NCI-H2227 (cell line): Measurements from ENCODE around the gene DDX51.
A peak's percentile ranks its signal among the peaks of the same experiment; 100 is the strongest.

Experiments
- DNase-seq: peaks from one replicate; lab custom pipeline; 2025; ENCODE audit not compliant: unreplicated experiment; lab: John Stamatoyannopoulos, UW

The DDX51 gene

DNA sequence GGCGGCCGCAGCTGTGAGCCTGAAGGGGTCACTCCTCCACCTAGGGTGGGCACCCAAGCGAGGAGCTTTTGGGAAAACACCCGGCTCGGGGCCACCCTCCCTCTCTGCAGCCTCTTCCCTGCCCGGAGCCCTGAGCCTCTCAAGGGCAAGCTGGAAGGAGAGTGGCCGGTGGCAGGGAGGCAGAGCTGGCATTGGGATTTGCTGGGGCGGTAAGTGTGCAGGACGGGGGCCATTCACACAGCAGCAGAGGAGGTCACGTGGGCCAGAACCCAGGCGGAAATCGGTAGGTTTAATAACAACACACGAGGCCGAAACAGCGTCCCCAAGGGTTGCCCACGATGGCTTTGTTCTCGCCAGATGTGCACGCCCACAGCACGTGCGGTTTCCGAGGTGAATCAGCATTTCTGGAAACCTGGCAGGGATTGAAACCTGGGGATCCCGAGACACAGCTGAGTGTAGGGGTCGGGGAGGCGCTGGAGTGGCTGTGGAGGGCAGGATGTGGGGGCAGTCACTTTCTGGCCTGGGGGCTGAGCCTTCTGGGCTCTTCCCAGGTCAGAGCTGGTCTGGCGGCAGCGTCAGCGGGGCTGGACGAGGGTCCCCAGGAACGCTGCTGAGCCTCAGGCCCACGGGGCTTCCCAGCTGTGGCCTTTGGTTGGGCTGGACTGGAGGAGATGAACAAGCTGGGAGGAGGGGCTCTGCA is 23.6 kb upstream of the DDX51 start:
- DNase-seq, result no peak

DNA sequence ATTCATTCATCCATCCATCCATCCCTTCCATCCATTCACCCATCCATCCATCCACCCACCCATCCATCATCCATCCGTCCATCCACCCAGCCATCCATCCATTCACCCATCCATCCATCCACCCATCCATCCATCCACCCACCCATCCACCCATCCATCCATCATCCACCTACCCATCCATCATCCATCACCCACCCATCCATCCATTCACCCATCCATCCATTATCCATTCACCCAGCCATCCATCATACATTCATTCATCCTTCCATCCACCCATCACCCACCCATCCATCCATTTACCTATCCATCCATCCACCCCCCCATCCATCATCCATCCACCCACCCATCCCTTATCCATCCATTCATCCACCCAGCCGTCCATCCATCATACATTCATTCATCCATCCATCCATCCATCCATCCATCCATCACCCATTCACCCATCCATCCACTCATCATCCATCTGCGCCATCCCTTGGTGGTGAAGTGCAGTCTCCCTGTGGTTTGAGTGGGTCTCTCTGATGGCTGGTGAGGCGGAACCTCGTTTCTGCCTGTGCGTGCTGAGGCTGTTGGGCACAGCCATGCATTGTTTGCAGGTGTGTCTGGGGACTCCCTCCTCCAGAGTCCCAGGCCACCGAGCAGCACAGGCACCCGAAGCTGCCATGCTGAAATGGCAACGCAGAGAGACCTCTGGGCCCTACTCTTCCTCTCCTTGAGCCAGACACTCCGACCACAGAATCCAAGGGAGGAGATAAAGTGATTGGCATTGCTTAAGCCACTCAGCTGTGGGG is 22.9 kb upstream of the DDX51 start:
- no peak for DNase-seq

- no peak for DNase-seq
Measured at GRCh38 chr12:132166093-132166492, 22.0 kb upstream of the DDX51 start.

DNA sequence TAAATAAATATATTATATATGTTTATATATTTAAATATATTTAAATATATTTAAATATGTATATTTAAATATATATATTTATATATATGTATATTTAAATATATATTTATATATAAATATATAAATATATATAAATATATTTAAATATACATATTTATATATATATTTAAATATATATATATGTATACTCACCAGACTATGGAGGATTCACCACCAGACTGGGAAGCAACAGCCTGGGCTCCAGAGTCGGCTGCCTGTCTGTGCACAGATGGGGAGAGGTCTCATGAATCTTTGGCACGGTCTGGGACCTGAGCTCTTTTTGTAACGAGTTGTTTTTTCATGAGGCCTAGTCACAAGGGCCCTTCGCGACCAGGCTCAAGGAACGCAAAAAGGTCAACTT is 21.5 kb upstream of the DDX51 start:
- no peak for DNase-seq

- no peak for DNase-seq
Measured at GRCh38 chr12:132164426-132164825, 20.3 kb upstream of the DDX51 start.

DNA sequence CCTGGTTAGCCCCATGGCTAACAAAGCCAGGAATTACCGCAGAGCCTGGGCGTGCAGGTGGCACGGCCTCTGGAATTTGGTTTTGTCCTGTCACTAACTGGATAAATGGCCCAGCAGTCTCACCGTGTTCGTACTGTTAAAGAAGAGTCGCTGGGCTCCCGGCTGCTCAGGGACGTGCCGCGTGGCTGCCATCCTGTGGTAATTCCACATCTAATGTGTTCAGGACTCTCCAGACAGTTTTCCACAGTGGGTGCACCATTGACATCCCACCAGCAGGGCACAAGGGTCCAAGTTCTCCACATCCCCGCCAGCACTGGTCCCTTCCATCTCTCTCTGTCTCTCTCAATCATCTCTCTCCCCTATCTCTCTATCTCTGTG is 19.8 kb upstream of the DDX51 start:
- peak; percentile 13 for DNase-seq

GRCh38 chr12:132163041-132163910 is 19.2 kb upstream of the DDX51 start:
- no peak for DNase-seq

GRCh38 chr12:132162508-132163031 is 18.5 kb upstream of the DDX51 start:
- no peak for DNase-seq

DNA sequence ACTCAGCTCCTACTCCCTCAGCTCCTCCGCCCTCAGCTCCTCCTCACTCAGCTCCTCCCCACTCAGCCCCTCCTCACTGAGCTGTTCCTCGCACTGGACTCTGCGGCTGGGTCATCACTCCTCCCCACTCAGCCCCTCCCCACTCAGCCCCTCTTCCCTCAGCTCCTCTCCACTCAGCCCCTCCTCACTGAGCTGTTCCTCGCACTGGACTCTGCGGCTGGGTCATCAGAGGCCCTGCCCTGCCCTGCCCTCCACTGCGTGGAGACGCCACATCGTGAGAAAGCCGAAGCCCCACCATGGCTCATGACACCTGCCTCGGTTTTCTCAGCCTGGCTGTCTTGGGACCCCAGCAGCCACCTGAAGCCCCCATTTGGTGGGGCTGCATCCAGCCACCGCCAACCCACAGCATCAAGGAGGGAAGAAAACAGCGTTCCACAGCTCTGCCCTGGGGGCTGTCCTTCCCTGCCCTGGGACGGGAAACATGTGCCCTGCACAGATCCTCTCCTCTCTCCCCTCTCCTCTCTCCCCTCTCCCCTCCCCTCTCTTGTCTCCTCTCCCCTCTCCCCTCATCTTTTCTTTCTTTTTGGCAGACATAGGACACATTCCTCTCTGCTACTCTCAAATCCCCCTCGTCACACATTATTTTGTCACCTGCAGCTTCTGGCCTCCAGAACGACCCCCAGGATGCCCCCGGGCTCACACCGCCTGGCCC is 17.8 kb upstream of the DDX51 start:
- no peak for DNase-seq

DNA sequence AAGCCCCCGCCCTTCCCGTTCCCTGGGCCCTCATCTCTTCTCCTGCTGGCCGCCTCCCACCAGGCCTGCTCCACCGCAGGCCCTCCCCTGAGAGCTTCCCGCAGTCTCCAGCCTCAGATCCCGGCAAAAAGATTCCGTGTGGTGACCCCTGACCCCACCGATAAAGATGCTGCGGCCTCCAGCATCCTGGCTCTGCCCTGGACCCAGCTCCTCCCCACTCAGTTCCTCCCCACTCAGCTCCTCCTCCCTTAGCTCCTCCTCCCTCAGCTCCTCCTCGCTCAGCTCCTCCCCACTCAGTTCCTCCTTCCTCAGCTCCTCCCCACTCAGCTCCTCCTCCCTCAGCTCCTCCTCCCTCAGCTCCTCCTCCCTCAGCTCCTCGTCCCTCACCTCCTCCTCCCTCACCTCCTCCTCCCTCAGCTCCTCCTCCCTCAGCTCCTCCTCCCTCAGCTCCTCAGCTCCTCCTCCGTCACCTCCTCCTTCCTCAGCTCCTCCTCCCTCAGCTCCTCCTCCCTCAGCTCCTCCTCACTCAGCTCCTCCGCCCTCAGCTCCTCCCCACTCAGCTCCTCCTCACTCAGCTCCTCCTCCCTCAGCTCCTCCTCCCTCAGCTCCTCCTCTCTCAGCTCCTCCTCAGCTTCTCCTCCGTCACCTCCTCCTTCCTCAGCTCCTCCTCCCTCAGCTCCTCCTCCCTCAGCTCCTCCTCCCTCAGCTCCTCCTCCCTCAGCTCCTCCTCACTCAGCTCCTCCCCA is 17.1 kb upstream of the DDX51 start:
- peak; percentile 23 for DNase-seq

DNA sequence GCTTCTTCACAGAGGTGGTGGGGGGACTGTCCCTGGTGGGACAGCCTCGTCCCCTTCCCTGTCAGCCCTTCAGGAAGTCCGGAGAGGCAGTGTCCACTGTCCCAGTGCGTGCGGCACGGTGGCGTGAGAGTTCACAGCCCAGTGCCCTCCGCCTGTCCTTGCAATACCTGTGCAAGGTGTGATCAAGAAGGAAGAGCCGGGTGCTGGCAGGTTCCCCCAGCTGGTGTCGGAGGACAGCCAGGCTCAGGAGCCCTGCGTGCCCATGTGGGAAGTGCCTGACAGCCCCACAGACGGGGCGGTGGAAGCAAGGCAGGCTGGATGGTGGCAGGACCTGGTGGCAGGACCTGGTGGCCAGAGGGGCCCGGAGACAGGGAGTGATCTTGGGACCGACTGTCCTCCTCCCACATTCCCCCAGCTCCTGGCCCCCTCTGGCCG is 16.5 kb upstream of the DDX51 start:
- DNase-seq, result no peak

- no peak for DNase-seq
Measured at GRCh38 chr12:132160016-132160415, 15.9 kb upstream of the DDX51 start.

- no peak for DNase-seq
Measured at GRCh38 chr12:132159555-132160003, 15.5 kb upstream of the DDX51 start.

DNA sequence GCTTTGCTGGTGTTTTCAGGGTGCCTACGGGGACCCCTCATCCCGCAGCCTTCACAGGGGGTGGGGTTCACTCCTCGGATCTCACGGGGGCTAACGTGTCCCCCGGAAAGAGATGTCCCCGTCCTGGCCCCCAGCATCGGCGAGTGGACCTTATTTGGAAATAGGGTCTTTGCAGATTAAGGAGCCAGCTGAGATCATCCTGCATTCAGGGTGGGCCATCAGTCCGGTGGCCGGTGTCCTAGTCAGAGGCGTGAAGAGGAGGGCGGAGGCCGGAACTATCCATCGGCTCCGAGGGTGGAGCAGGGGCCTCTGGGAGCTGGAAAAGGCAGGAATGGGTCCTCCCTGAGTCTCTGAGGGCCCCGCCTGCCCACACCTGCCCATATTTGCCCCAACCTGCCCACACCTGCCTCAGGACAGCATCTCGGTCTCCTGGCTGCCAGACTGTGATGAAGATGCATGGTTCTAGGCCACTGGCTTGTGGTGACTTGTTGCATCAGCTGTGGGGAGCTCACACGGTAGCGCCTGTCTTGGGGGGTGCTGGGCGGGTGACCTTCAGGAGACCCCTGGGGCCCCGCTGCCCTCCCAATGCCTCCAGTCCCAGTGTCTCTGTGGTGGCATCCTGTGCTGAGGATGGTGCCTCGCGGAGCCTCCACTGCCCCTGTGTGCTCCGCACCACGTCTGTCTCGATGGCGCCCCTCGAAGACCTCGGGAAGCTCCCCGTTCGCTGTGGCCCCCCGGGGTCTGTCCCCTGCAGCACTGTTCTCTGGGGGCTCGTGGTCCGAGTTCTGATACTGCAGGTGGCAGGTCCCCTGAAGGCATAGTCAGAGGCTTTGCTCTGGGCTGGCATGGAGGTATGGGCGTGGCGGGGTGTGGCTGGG is 14.8 kb upstream of the DDX51 start:
- no peak for DNase-seq

DNA sequence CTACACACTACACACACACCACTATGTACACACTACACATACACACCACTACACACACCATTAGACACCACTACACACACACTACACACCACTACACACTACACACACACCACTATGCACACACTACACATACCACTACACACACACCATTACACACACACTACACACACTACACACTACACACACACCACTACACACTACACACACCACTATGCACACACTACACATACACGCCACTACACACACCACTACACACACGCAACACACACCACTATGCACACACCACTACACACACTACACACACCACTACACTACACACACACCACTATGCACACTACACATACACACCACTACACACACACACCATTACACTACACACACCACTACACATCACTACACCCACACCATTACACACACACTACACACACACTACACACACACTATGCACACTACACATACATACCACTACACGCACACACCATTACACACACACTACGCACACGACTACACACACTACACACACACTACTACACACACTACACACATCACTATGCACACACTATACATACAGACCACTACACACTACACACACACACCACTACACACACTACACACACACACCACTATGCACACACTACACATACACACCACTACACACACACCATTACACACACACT is 13.8 kb upstream of the DDX51 start:
- DNase-seq, result no peak

DNA sequence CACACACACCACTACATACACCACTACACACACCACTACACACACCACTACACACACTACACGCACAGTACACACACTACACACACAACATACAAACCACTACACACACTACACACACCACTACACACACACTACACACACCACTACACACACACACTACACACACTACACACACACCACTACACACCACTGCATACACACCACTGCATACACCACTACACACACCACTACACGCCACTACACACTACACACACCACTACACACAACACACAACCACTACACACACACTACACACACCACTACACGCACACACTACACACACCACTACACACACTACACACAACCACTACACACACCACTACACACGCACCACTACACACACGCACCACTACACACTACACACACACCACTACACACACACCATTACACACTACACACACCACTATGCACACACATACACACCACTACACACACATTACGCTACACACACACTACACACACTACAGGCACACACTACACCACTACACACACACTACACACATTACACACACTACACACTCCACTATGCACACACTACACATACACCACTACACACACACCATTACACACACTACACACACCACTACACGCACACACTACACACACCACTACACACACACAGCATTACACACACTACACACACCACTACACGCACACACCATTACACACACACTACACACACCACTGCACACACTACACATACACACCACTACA is 12.6 kb upstream of the DDX51 start:
- no peak for DNase-seq

GRCh38 chr12:132155771-132156572 is 11.9 kb upstream of the DDX51 start:
- no peak for DNase-seq
